HG03521 (cell line): ENCODE results near the gene CIPC.
A peak's percentile ranks its signal among the peaks of the same experiment; 100 is the strongest.

Experiments used
- ATAC-seq: cut with Tn5 transposase; IDR thresholded peaks from one replicate; pipeline ENCODE4 v1.9.1; 2021; ENCODE audit warnings: mild to moderate bottlenecking, moderate library complexity; ENCODE audit not compliant: unreplicated experiment

Gene CIPC

GRCh38 chr14:77069551-77069950, 28.5 kb upstream of the CIPC start:
- ATAC-seq = no peak

GRCh38 chr14:77071938-77072388, 26.1 kb upstream of the CIPC start:
- no peak for ATAC-seq

GRCh38 chr14:77074969-77075368, 23.1 kb upstream of the CIPC start:
- ATAC-seq = no peak

- ATAC-seq = no peak
These were observed 21.9 kb upstream of the CIPC start for GRCh38 chr14:77076113-77076631.

- ATAC-seq = no peak
These were observed 21.0 kb upstream of the CIPC start for GRCh38 chr14:77077040-77077439.

GRCh38 chr14:77082356-77082755, 15.7 kb upstream of the CIPC start:
- no peak for ATAC-seq

- ATAC-seq = no peak
These were observed 15.0 kb upstream of the CIPC start for GRCh38 chr14:77083082-77083481.

GRCh38 chr14:77084985-77085384, 13.1 kb upstream of the CIPC start:
- ATAC-seq = no peak

- no peak for ATAC-seq
These were observed 12.5 kb upstream of the CIPC start for GRCh38 chr14:77085538-77085937.

GRCh38 chr14:77086017-77086727, 11.9 kb upstream of the CIPC start:
- ATAC-seq = peak; percentile 66

GRCh38 chr14:77086951-77087350, 11.1 kb upstream of the CIPC start:
- no peak for ATAC-seq

GRCh38 chr14:77087631-77088030, 10.4 kb upstream of the CIPC start:
- no peak for ATAC-seq

- ATAC-seq = no peak
These were observed 9.8 kb upstream of the CIPC start for GRCh38 chr14:77088219-77088618.

GRCh38 chr14:77088645-77089044, 9.4 kb upstream of the CIPC start:
- no peak for ATAC-seq

- ATAC-seq = no peak
These were observed 6.5 kb upstream of the CIPC start for GRCh38 chr14:77091518-77091917.

- no peak for ATAC-seq
These were observed 5.4 kb upstream of the CIPC start for GRCh38 chr14:77092676-77093075.

- ATAC-seq = no peak
These were observed 3.3 kb upstream of the CIPC start for GRCh38 chr14:77094672-77095284.

- ATAC-seq = no peak
These were observed 905 bp upstream of the CIPC start for GRCh38 chr14:77097006-77097699.

GRCh38 chr14:77098529-77099353, 683 bp downstream of the CIPC start:
- ATAC-seq = no peak

GRCh38 chr14:77099425-77100167, 1.5 kb downstream of the CIPC start:
- ATAC-seq = no peak
